ENCODE data around the gene ZNF438. TPM values are rescaled to one million over a fixed set of nuclear protein-coding genes. Genes with fewer than 3 reads are reported as not detected.
"Not testable (repeated sequence)": the region's sequence is repeated elsewhere in the genome, so short reads cannot be mapped to it uniquely, and the experiment has no call there.

The ZNF438 gene
- total RNA-seq, 1 donor from 2014 or later: 3.9 TPM

DNA sequence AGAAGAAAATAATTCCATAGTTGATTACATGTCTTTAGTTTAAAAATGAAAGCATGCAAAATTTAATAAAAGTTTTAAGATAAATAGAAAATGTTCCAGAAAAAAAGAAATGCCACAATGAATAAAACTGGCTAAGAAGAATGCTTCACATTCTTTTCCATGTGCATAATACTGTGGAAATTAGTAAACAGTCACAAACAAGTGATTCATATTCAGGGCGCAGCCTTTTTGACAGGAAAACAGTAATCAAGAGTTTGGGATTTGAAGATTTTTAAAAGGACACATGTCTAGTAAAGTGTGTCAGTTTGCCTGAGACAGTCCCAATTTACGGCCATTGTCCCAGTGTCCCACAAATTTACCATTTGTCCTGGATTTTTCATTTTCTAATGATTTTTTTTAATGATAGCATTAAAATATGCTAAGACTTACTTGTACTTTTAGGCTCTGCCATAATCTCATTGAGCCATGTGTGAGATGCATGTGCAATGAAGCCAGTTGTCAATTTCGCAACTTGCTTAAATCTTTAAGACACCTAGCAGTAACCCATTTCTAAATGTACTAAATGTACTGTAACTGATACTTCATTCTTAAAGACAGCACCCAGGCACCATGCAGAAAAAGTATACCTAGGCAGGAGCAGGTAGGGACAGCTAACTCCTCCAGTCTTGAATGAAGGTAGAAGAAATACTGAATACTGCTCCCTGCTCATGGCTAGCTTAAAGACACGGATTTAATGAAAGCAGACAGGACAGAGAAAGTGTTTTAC is 46.9 kb downstream of the ZNF438 start:
- Mint-ChIP-seq H3K9me3 (peaks cover 18% of the 10 kb centered on the region), H3K27me3 (no peaks in the 10 kb centered on the region), H3K4me1 (peaks cover 11% of the 10 kb centered on the region), H3K4me3 (no peak overlapping the region), H3K27ac (no peak overlapping the region), H3K36me3 (ENCODE audit: low read depth) (peaks cover 19% of the 10 kb centered on the region)
- TF ChIP-seq, protein P1, sequence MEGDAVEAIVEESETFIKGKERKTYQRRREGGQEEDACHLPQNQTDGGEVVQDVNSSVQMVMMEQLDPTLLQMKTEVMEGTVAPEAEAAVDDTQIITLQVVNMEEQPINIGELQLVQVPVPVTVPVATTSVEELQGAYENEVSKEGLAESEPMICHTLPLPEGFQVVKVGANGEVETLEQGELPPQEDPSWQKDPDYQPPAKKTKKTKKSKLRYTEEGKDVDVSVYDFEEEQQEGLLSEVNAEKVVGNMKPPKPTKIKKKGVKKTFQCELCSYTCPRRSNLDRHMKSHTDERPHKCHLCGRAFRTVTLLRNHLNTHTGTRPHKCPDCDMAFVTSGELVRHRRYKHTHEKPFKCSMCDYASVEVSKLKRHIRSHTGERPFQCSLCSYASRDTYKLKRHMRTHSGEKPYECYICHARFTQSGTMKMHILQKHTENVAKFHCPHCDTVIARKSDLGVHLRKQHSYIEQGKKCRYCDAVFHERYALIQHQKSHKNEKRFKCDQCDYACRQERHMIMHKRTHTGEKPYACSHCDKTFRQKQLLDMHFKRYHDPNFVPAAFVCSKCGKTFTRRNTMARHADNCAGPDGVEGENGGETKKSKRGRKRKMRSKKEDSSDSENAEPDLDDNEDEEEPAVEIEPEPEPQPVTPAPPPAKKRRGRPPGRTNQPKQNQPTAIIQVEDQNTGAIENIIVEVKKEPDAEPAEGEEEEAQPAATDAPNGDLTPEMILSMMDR (IDR thresholded peaks at IDR 0.05): no peak
- intact Hi-C loops (cut with micrococcal nuclease): no loop called here
- DNase-seq (no peak), ATAC-seq (ENCODE audit: low read depth) (no peak)
- ChIA-PET POLR2A (no interaction called here), CTCF (no interaction called here)

DNA sequence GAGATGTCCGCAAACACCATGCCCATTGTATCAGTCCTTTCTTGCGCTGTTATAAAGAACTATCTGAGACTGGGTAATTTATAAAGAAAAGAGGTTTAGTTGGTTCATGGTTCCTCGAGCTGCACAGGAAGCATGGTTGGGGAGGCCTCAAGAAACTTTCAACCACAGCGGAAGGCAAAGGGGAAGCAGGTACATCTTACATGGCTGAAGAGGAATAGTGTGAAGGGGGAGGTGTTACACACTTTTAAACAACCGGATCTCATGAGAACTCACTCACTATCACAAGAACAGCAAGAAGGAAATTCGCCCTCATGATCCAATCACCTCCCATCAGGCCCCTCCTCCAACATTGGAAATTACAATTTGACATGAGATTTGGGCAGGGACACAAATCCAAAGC is 48.5 kb downstream of the ZNF438 start:
- POLR2A ChIA-PET, DNase-seq, CTCF ChIA-PET, H3K27me3 Mint-ChIP-seq: not testable (repeated sequence)
- Mint-ChIP-seq H3K4me3 (peak overlapping the region; percentile 62), H3K36me3 (ENCODE audit: low read depth) (peaks cover 24% of the 10 kb centered on the region), H3K9me3 (peaks cover 24% of the 10 kb centered on the region), H3K27ac (peak overlapping the region; percentile 54), H3K4me1 (peaks cover 11% of the 10 kb centered on the region)
- ATAC-seq (ENCODE audit: low read depth): peak; percentile 79
- intact Hi-C loops (cut with micrococcal nuclease): loop anchor here (2.0 kb wide), 1 partner anchor 24 kb away; no protein-coding TSS in a partner anchor

DNA sequence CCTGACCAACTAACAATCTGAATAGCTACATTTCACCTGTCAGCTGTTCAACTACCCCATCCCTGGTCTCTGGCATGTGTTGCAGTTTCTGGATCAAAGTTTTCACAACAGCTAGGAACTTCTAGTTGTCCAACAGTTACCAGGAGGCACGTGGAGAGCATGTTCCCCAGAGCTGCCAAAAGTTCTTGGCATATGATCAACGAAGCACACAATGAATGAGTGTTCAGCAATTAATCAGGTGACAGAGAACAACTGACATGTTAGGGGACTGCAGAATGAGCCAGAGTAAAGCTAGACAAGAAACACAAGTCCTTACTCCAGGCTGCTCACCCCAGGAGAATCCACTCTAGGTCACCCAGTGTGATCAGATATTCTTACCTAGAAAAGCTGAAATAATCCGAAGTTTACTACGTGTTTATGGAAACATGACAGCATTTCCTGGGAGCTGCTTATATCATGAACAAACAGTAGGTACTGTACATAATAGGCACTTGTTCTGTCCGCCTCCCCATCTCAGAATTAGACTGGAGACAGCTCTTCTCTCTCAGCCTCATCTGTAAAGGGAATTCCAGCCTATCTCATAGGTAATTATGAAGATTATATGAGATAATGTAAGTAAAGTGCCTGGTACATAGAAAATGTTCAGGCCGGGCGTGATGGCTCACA is 50.6 kb downstream of the ZNF438 start:
- intact Hi-C loops (cut with micrococcal nuclease): no loop called here
- H3K36me3 Mint-ChIP-seq (ENCODE audit: low read depth): peaks cover 24% of the 10 kb centered on the region
- ATAC-seq (ENCODE audit: low read depth): no peak
- H3K4me3 Mint-ChIP-seq: no peak overlapping the region
- ChIA-PET POLR2A (no interaction called here), CTCF (no interaction called here)
- peaks cover 11% of the 10 kb centered on the region for H3K4me1 Mint-ChIP-seq
- no peaks in the 10 kb centered on the region for H3K27me3 Mint-ChIP-seq
- DNase-seq: no peak
- H3K27ac Mint-ChIP-seq: no peak overlapping the region
- TF ChIP-seq, protein P1 (IDR thresholded peaks at IDR 0.05): no peak
- peaks cover 24% of the 10 kb centered on the region for H3K9me3 Mint-ChIP-seq

DNA sequence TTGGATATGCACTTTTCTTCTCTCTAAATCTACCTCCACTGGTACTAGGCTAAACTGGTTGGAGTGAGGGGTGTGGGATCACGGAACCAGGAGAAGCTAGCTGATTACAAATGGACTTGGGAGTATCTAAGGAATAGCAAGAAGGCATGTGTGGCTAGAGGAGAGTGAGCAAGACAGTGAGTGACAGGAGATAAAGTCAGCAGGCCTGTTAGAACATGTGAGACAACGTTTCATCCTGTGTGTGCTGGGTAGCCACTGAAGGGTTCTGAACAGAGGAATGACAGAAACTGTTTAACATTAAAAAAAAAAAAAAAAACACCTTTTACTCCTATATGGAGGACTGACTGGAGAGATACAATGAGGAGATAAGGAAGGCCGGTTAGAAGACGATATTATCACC is 51.7 kb downstream of the ZNF438 start:
- DNase-seq: no peak
- intact Hi-C loops (cut with micrococcal nuclease): no loop called here
- ChIA-PET CTCF (no interaction called here), POLR2A (no interaction called here)
- ATAC-seq (ENCODE audit: low read depth): no peak
- Mint-ChIP-seq H3K36me3 (ENCODE audit: low read depth) (peaks cover 24% of the 10 kb centered on the region), H3K9me3 (peaks cover 24% of the 10 kb centered on the region), H3K27ac (no peak overlapping the region), H3K4me1 (peaks cover 11% of the 10 kb centered on the region), H3K4me3 (no peak overlapping the region), H3K27me3 (no peaks in the 10 kb centered on the region)
- TF ChIP-seq, protein P1 (IDR thresholded peaks at IDR 0.05): no peak

DNA sequence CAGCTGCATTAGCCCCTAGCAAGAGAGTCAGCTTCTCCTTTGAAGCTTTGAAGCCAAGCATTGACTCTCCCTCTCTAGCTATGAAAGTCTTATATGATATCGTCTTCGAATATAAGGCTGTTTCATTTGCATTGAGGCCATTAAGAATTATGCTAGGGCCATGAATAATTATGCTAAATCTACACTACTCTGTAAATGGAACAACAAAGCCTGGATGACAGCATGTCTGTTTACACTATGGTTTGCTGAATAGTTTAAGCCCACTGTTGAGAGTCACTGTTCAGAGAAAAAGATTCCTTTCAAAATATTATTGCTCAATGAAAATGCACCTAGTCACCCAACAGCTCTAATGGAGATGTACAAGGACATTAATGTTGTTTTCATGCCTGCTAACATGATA is 52.8 kb downstream of the ZNF438 start:
- no peak for DNase-seq
- Mint-ChIP-seq H3K4me3 (no peak overlapping the region), H3K9me3 (peaks cover 24% of the 10 kb centered on the region), H3K36me3 (ENCODE audit: low read depth) (peaks cover 24% of the 10 kb centered on the region), H3K27me3 (no peaks in the 10 kb centered on the region), H3K27ac (no peak overlapping the region), H3K4me1 (peaks cover 8% of the 10 kb centered on the region)
- ChIA-PET CTCF (no interaction called here), POLR2A (no interaction called here)
- no peak for ATAC-seq (ENCODE audit: low read depth)
- intact Hi-C loops (cut with micrococcal nuclease): no loop called here
- TF ChIP-seq, protein P1 (IDR thresholded peaks at IDR 0.05): no peak

Measured in activated B cell treated with CpG ODN at 0.5 μM for 24 hours (primary cell).